ENCODE results near the gene YAE1. TPM values are rescaled to one million over a fixed set of nuclear protein-coding genes. Genes with fewer than 3 reads are reported as not detected.

YAE1 gene
- total RNA-seq, 1 experiment from 2014 or later, result 21.9 TPM

DNA sequence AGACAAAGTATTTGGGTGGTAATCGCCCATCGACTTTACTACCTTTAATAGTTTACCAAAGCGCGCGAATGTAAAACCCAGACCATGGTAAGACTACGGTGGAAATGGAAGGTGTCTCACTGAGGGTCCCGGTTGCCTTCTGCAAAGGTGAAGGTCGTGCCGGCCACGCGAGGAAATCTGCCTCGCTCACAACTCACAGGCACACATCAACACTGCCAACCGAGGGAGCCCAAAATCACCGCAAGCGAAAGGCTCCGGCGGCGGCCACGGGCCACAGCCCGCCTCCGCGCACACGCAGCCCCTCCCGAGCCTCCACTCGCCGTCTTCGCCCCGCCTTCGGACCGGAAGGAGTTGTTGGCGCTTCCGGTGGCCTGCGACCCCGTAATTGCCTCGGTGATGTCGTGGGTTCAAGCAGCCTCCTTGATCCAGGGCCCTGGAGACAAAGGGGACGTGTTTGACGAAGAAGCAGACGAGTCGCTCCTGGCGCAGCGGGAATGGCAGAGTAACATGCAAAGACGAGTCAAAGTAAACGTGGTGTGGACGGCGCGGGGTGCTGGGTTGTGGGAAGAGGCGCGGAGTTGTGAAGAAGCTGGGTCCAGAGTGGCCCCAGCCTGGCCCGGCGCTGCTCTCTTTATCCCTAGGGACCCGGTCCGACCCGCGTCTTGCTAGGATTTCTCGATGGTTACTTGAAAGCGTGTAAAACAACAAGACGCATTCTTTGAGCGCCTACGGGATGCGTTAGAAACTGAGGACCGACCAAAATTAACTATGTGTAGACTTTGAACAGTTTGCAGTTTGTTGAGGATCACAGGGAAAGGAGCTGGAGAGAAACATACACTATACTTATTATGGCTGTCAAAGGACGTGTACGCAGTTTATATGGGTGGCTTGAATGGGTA lies at the start of gene YAE1 (continued):
- no peak for TF ChIP-seq AR (CRISPR knock-in tag; IDR thresholded peaks at IDR 0.05)
- peak; percentile 44; the same call in 1 of the 2 replicates for TF ChIP-seq CREB1 (CRISPR knock-in tag; IDR thresholded peaks at IDR 0.05)
- peak; percentile 83; the same call in 1 of the 2 replicates for TF ChIP-seq ZNF138 (CRISPR knock-in tag; conservative IDR thresholded peaks at IDR 0.05)
- TF ChIP-seq, protein P1, sequence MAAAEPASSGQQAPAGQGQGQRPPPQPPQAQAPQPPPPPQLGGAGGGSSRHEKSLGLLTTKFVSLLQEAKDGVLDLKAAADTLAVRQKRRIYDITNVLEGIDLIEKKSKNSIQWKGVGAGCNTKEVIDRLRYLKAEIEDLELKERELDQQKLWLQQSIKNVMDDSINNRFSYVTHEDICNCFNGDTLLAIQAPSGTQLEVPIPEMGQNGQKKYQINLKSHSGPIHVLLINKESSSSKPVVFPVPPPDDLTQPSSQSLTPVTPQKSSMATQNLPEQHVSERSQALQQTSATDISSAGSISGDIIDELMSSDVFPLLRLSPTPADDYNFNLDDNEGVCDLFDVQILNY (CRISPR knock-in tag; IDR thresholded peaks at IDR 0.05), result peak; percentile 65; the same call in 1 of the 2 replicates
- peak; percentile 79 for TF ChIP-seq FOXP1 (CRISPR knock-in tag; IDR thresholded peaks at IDR 0.05; ENCODE audit: borderline replicate concordance)
- no peak for TF ChIP-seq TCF7 (CRISPR knock-in tag; IDR thresholded peaks at IDR 0.05; ENCODE audit: low read depth)
- no peak for TF ChIP-seq ZNF263 (CRISPR knock-in tag; IDR thresholded peaks at IDR 0.05; ENCODE audit: low read depth)
- no peak for TF ChIP-seq CTCF (IDR thresholded peaks at IDR 0.05)
- TF ChIP-seq ZNF232 (CRISPR knock-in tag; IDR thresholded peaks at IDR 0.05), result 0 out of 2 replicates have a peak, but pooled peaks have one; percentile 54
- no peak for TF ChIP-seq HMGA2 (CRISPR knock-in tag; IDR thresholded peaks at IDR 0.05)
- no peak for TF ChIP-seq ZNF281 (CRISPR knock-in tag; IDR thresholded peaks at IDR 0.05)
- no peak for TF ChIP-seq KAT7 (CRISPR knock-in tag; IDR thresholded peaks at IDR 0.05; ENCODE audit: borderline replicate concordance)
- TF ChIP-seq, protein P2, sequence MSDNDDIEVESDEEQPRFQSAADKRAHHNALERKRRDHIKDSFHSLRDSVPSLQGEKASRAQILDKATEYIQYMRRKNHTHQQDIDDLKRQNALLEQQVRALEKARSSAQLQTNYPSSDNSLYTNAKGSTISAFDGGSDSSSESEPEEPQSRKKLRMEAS (CRISPR knock-in tag; IDR thresholded peaks at IDR 0.05), result peak; percentile 73; the same call in 1 of the 2 replicates
- TF ChIP-seq ATF1 (CRISPR knock-in tag; IDR thresholded peaks at IDR 0.05), result no peak

DNA sequence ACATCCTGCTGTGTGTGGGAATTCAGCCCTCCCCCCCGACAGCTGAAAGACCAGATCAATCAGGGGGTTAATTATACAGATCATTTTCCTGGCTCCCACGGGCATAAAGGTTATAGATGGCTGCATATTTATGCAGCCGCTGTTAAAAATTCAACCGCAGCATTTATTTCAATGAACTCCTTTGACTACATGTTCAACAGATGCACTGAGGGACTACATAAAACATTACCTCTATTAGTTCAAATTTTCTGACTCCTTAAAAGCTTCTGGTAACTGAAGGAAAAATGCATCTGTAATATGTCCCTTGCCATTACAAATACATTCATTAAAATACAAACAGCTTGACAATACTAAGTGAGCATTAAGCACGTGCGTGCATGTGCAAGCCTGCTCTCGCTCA lies 49.7 kb upstream of the YAE1 start:
- H3K36me3 Mint-ChIP-seq, result no peaks in the 10 kb centered on the region

More for the DNA sequence above, 49.7 kb upstream of the YAE1 start:
- Mint-ChIP-seq H3K4me3 (no peak overlapping the region), H3K27me3 (ENCODE audit: low read depth) (no peaks in the 10 kb centered on the region), H3K27ac (no peak overlapping the region), H3K4me1 (peaks cover 9% of the 10 kb centered on the region), H3K9me3 (no peaks in the 10 kb centered on the region)
- TF ChIP-seq USF2 (CRISPR knock-in tag; IDR thresholded peaks at IDR 0.05) (no peak), NFATC4 (CRISPR knock-in tag; IDR thresholded peaks at IDR 0.05) (no peak), ZNF281 (CRISPR knock-in tag; IDR thresholded peaks at IDR 0.05) (no peak), ZNF532 (CRISPR knock-in tag; IDR thresholded peaks at IDR 0.05; ENCODE audit: borderline replicate concordance) (no peak)
- DNase-seq (ENCODE audit: low spot score) (no peak), ATAC-seq (no peak)
- POLR2A ChIA-PET, result no interaction called here
- CTCF ChIA-PET, result no interaction called here

Data from WTC11 (cell line).